T-helper 1 cell treated with Interleukin-12 subunit alpha and Interleukin-12 subunit beta and Interleukin-4 antibody, amounts not matched to agents 30 μg/mL and 1 μg/mL, for 36 hours (primary cell): ENCODE measurements around the gene SPACA1.

Experiments
- H3K27ac Mint-ChIP-seq: one replicate; pipeline ENCODE4 v1.8.0; 2021; ENCODE audit warnings: mild to moderate bottlenecking, mixed read lengths
- H3K27me3 Mint-ChIP-seq: one replicate; pipeline ENCODE4 v1.8.0; 2021; ENCODE audit warnings: low read depth, mixed read lengths
- H3K36me3 Mint-ChIP-seq: one replicate; pipeline ENCODE4 v1.8.0; 2021; ENCODE audit warnings: low read depth, mixed read lengths
- H3K4me1 Mint-ChIP-seq: one replicate; pipeline ENCODE4 v1.8.0; 2021; ENCODE audit warnings: low read depth, mixed read lengths
- H3K4me3 Mint-ChIP-seq: one replicate; pipeline ENCODE4 v1.8.0; 2021; ENCODE audit warnings: mild to moderate bottlenecking, moderate library complexity, mixed read lengths
- H3K9me3 Mint-ChIP-seq: one replicate; pipeline ENCODE4 v1.8.0; 2021; ENCODE audit warnings: mixed read lengths

SPACA1 gene

GRCh38 chr6:88050140-88050818, 2.6 kb downstream of the SPACA1 start:
- Mint-ChIP-seq H3K4me1 (no peaks in the 10 kb centered on the region), H3K27ac (no peak overlapping the region), H3K36me3 (no peaks in the 10 kb centered on the region), H3K9me3 (no peaks in the 10 kb centered on the region), H3K4me3 (no peak overlapping the region), H3K27me3 (peaks cover 7% of the 10 kb centered on the region)

- Mint-ChIP-seq H3K4me3 (no peak overlapping the region), H3K27me3 (peaks cover 3% of the 10 kb centered on the region), H3K9me3 (no peaks in the 10 kb centered on the region), H3K36me3 (no peaks in the 10 kb centered on the region), H3K4me1 (no peaks in the 10 kb centered on the region), H3K27ac (no peak overlapping the region)
These were observed 11.6 kb downstream of the SPACA1 start for GRCh38 chr6:88059191-88059590.

- H3K27ac Mint-ChIP-seq: no peak overlapping the region
- H3K27me3 Mint-ChIP-seq: no peaks in the 10 kb centered on the region
- H3K9me3 Mint-ChIP-seq: no peaks in the 10 kb centered on the region
- no peak overlapping the region for H3K4me3 Mint-ChIP-seq
- H3K4me1 Mint-ChIP-seq: no peaks in the 10 kb centered on the region
- H3K36me3 Mint-ChIP-seq: no peaks in the 10 kb centered on the region
These were observed 14.7 kb downstream of the SPACA1 start for GRCh38 chr6:88062376-88062775.

- peaks cover 9% of the 10 kb centered on the region for H3K27me3 Mint-ChIP-seq
- H3K27ac Mint-ChIP-seq: no peak overlapping the region
- no peaks in the 10 kb centered on the region for H3K9me3 Mint-ChIP-seq
- H3K4me1 Mint-ChIP-seq: no peaks in the 10 kb centered on the region
- H3K36me3 Mint-ChIP-seq: no peaks in the 10 kb centered on the region
- no peak overlapping the region for H3K4me3 Mint-ChIP-seq
These were observed 24.8 kb downstream of the SPACA1 start for GRCh38 chr6:88072462-88072861.

GRCh38 chr6:88074791-88075190, 27.1 kb downstream of the SPACA1 start:
- no peaks in the 10 kb centered on the region for H3K4me1 Mint-ChIP-seq
- no peaks in the 10 kb centered on the region for H3K9me3 Mint-ChIP-seq
- H3K27me3 Mint-ChIP-seq: peaks cover 6% of the 10 kb centered on the region
- H3K36me3 Mint-ChIP-seq: no peaks in the 10 kb centered on the region
- no peak overlapping the region for H3K27ac Mint-ChIP-seq
- H3K4me3 Mint-ChIP-seq: no peak overlapping the region

- no peaks in the 10 kb centered on the region for H3K27me3 Mint-ChIP-seq
- H3K36me3 Mint-ChIP-seq: no peaks in the 10 kb centered on the region
- no peaks in the 10 kb centered on the region for H3K4me1 Mint-ChIP-seq
- no peak overlapping the region for H3K4me3 Mint-ChIP-seq
- no peak overlapping the region for H3K27ac Mint-ChIP-seq
- no peaks in the 10 kb centered on the region for H3K9me3 Mint-ChIP-seq
These were observed 29.7 kb downstream of the SPACA1 start for GRCh38 chr6:88077305-88077704.

GRCh38 chr6:88086792-88087191, 39.2 kb downstream of the SPACA1 start:
- no peak overlapping the region for H3K27ac Mint-ChIP-seq
- H3K9me3 Mint-ChIP-seq: no peaks in the 10 kb centered on the region
- H3K36me3 Mint-ChIP-seq: no peaks in the 10 kb centered on the region
- no peaks in the 10 kb centered on the region for H3K4me1 Mint-ChIP-seq
- H3K27me3 Mint-ChIP-seq: no peaks in the 10 kb centered on the region
- no peak overlapping the region for H3K4me3 Mint-ChIP-seq

- Mint-ChIP-seq H3K4me3 (no peak overlapping the region), H3K36me3 (no peaks in the 10 kb centered on the region), H3K9me3 (no peaks in the 10 kb centered on the region), H3K27me3 (no peaks in the 10 kb centered on the region), H3K27ac (no peak overlapping the region), H3K4me1 (no peaks in the 10 kb centered on the region)
These were observed 42.1 kb downstream of the SPACA1 start for GRCh38 chr6:88089708-88090107.

- no peak overlapping the region for H3K4me3 Mint-ChIP-seq
- H3K4me1 Mint-ChIP-seq: no peaks in the 10 kb centered on the region
- no peak overlapping the region for H3K27ac Mint-ChIP-seq
These were observed 58.2 kb downstream of the SPACA1 start for GRCh38 chr6:88105741-88106340.

GRCh38 chr6:88107241-88107640, 59.6 kb downstream of the SPACA1 start:
- no peaks in the 10 kb centered on the region for H3K27me3 Mint-ChIP-seq
- H3K4me3 Mint-ChIP-seq: no peak overlapping the region
- H3K27ac Mint-ChIP-seq: no peak overlapping the region
- no peaks in the 10 kb centered on the region for H3K36me3 Mint-ChIP-seq
- no peaks in the 10 kb centered on the region for H3K9me3 Mint-ChIP-seq
- H3K4me1 Mint-ChIP-seq: no peaks in the 10 kb centered on the region

More at GRCh38 chr6:88105741-88106340, 58.2 kb downstream of the SPACA1 start:
- Mint-ChIP-seq H3K9me3 (no peaks in the 10 kb centered on the region), H3K36me3 (no peaks in the 10 kb centered on the region), H3K27me3 (no peaks in the 10 kb centered on the region)

GRCh38 chr6:88111991-88112390, 64.3 kb downstream of the SPACA1 start:
- Mint-ChIP-seq H3K27me3 (peaks cover 4% of the 10 kb centered on the region), H3K4me3 (no peak overlapping the region), H3K36me3 (no peaks in the 10 kb centered on the region), H3K4me1 (no peaks in the 10 kb centered on the region), H3K27ac (no peak overlapping the region), H3K9me3 (no peaks in the 10 kb centered on the region)

- Mint-ChIP-seq H3K4me1 (no peaks in the 10 kb centered on the region), H3K4me3 (no peak overlapping the region), H3K27me3 (peaks cover 4% of the 10 kb centered on the region), H3K27ac (no peak overlapping the region), H3K9me3 (no peaks in the 10 kb centered on the region), H3K36me3 (no peaks in the 10 kb centered on the region)
These were observed 67.2 kb downstream of the SPACA1 start for GRCh38 chr6:88114838-88115237.

- H3K4me1 Mint-ChIP-seq: no peaks in the 10 kb centered on the region
These were observed 67.7 kb downstream of the SPACA1 start for GRCh38 chr6:88115307-88115706.

GRCh38 chr6:88116276-88116675, 68.6 kb downstream of the SPACA1 start:
- no peak overlapping the region for H3K4me3 Mint-ChIP-seq
- no peaks in the 10 kb centered on the region for H3K9me3 Mint-ChIP-seq
- no peaks in the 10 kb centered on the region for H3K4me1 Mint-ChIP-seq
- H3K27me3 Mint-ChIP-seq: peaks cover 4% of the 10 kb centered on the region
- no peak overlapping the region for H3K27ac Mint-ChIP-seq
- H3K36me3 Mint-ChIP-seq: no peaks in the 10 kb centered on the region

More at GRCh38 chr6:88115307-88115706, 67.7 kb downstream of the SPACA1 start:
- H3K27ac Mint-ChIP-seq: no peak overlapping the region
- no peak overlapping the region for H3K4me3 Mint-ChIP-seq
- H3K9me3 Mint-ChIP-seq: no peaks in the 10 kb centered on the region
- peaks cover 4% of the 10 kb centered on the region for H3K27me3 Mint-ChIP-seq
- H3K36me3 Mint-ChIP-seq: no peaks in the 10 kb centered on the region
